Measurements from ENCODE around the gene CCDC83. TPM values are rescaled to one million over a fixed set of nuclear protein-coding genes. Genes with fewer than 3 reads are reported as not detected.

CCDC83 gene
- total RNA-seq = not detected
- not detected for polyA plus RNA-seq
- long read RNA-seq, donor 1 = 0 reads
- long read RNA-seq, donor 2 = 0 reads
- long read RNA-seq, donor 3 = 0 reads
- long read RNA-seq, donor 4 = 0 reads

DNA sequence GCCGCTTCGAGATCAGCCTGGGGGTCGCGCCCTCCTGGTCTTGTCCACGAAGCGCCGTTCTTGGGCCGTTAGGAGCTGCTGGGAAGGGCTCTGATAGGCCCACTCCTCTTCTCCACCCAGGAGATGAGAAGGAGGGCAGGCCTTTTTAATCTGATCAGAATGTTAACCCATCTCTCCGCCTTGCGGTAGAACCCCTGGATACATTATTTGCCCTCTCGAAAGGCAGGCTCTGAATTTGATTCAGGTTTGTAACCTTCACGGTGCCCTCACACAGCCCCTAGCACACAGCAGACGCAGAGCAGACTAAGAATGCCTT, at the start of gene CCDC83:
CCDC83 (plus strand) TSS at position 43 of the 316 bp plus-strand sequence. CDS start 9,741 bp downstream, outside the sequence.
- peak in 1 of 2 donors; percentile 49 for ATAC-seq
- no peak for DNase-seq

DNA sequence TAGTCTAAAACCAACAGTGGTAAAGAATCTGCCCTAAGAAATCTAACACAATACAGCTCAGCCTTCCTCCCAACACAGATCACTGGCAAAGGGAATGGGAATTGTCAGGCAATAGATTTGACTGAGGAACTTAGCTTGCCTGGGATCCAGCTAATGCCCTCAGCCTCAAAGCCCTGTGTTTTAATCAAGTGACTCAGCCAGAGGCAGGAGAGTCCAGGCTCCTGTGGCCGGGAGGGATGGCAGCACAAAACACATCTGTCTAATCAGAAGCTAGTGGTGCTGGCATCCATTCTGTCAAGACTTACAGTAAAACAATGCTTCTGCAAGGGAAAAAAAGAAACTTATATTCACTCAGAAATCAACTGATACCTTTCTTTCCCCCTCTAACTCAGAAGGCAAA, 49.8 kb upstream of the CCDC83 start:
- Histone ChIP-seq H3K27me3 (ENCODE audit: control insufficient read depth, insufficient read depth) (no peaks in the 10 kb centered on the region), H3K9me3 (ENCODE audit: control insufficient read depth, low read length) (no peaks in the 10 kb centered on the region), H3K4me1 (ENCODE audit: control insufficient read depth, insufficient read depth, low read length) (no peaks in the 10 kb centered on the region), H3K4me3 (ENCODE audit: low read length) (no peak overlapping the region), H3K27ac (ENCODE audit: low read length) (no peak overlapping the region)
- ATAC-seq (no peak), DNase-seq (no peak)
- intact Hi-C loops (cut with DNase I) = no loop called here
- 49% methylated on average over 1 of the region's 1 CpG for WGBS

More for the DNA sequence above, at the start of gene CCDC83:
- Histone ChIP-seq H3K27me3 (ENCODE audit: control insufficient read depth, insufficient read depth) (no peaks in the 10 kb centered on the region), H3K4me3 (ENCODE audit: low read length) (peak within 1 kb of the TSS; percentile 44), H3K4me1 (ENCODE audit: control insufficient read depth, insufficient read depth, low read length) (peaks cover 3% of the 10 kb centered on the region), H3K27ac (ENCODE audit: low read length) (peak within 1 kb of the TSS; percentile 68), H3K9me3 (ENCODE audit: control insufficient read depth, low read length) (no peaks in the 10 kb centered on the region)
- intact Hi-C loops (cut with DNase I) = loop anchor here in 1 of 4 donors (10.0 kb wide), 1 partner anchor 440 kb away; no protein-coding TSS in a partner anchor
- 24% methylated on average over 13 of the region's 13 CpGs for WGBS

DNA sequence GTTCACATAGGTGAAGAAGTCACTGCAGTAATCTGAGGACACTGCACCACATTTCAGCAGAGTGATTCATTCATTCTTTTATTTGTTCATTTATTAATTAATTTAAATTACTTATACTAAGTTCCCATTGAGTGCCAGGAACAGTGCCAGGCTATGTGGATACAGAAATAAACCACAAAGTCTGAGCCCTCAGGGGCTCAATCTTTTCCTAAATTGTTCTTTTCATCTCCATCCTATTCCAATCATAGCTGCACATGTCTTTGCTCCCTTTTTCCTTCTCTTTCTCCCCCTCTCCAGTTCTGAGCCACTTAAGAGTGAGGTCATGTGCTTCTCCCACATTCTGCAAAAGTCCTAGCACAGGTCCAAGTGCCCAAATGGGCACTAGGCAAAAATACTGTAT, 49.2 kb upstream of the CCDC83 start:
- no peaks in the 10 kb centered on the region for H3K9me3 ChIP-seq (ENCODE audit: control insufficient read depth, low read length)
- intact Hi-C loops (cut with DNase I) = no loop called here
- H3K27me3 ChIP-seq (ENCODE audit: control insufficient read depth, insufficient read depth) = no peaks in the 10 kb centered on the region
- no peak overlapping the region for H3K27ac ChIP-seq (ENCODE audit: low read length)
- DNase-seq (no peak), ATAC-seq (no peak)
- H3K4me1 ChIP-seq (ENCODE audit: control insufficient read depth, insufficient read depth, low read length) = no peaks in the 10 kb centered on the region
- H3K4me3 ChIP-seq (ENCODE audit: low read length) = no peak overlapping the region

DNA sequence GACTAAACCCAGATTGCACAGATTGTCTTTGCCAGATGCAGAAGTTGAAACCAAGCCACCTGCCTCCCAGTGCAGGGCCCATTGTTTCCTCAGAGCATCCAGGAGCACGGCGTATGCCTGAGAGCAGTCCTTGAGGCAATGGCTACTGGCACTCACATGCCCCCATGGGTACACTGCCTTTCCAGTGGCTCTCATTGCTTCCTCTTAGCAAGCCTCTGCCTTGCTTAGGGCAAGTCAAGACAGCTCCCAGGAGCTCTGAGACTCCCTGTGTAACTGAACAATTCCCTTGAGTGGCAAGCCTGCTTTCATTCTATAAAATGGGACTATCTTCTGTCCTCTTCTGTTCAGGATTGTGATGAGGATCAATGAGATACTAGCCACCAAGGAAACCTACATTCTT, 48.3 kb upstream of the CCDC83 start:
- no peak for ATAC-seq
- H3K4me1 ChIP-seq (ENCODE audit: control insufficient read depth, insufficient read depth, low read length) = no peaks in the 10 kb centered on the region
- H3K27ac ChIP-seq (ENCODE audit: low read length) = no peak overlapping the region
- H3K9me3 ChIP-seq (ENCODE audit: control insufficient read depth, low read length) = no peaks in the 10 kb centered on the region
- H3K4me3 ChIP-seq (ENCODE audit: low read length) = no peak overlapping the region
- DNase-seq = no peak
- intact Hi-C loops (cut with DNase I) = no loop called here
- no peaks in the 10 kb centered on the region for H3K27me3 ChIP-seq (ENCODE audit: control insufficient read depth, insufficient read depth)
- WGBS = 85% methylated on average over 2 of the region's 2 CpGs

DNA sequence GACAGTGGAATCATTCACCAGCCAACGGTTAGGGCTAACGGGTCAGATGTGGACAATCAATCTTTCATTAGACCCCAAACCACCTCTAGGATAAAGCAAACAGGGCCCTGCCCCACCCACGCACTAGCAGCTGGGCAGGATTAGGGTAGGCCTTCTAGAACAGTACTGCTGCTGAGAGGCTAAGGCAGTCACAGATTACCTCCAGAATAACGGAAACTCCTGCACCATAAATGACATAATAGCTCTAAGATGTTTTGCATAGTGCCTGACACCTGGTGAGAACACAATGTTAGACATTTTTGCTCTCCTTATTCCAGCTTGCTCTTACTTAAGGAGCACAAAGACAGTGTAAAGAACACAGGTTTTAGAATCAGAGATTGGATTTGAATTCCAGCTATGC, 46.0 kb upstream of the CCDC83 start:
- intact Hi-C loops (cut with DNase I) = no loop called here
- ATAC-seq (no peak), DNase-seq (peak in 1 of 3 donors; percentile 29)
- Histone ChIP-seq H3K27ac (ENCODE audit: low read length) (no peak overlapping the region), H3K9me3 (ENCODE audit: control insufficient read depth, low read length) (no peaks in the 10 kb centered on the region), H3K27me3 (ENCODE audit: control insufficient read depth, insufficient read depth) (no peaks in the 10 kb centered on the region), H3K4me3 (ENCODE audit: low read length) (no peak overlapping the region), H3K4me1 (ENCODE audit: control insufficient read depth, insufficient read depth, low read length) (no peaks in the 10 kb centered on the region)
- WGBS = 82% methylated on average over 4 of the region's 4 CpGs

DNA sequence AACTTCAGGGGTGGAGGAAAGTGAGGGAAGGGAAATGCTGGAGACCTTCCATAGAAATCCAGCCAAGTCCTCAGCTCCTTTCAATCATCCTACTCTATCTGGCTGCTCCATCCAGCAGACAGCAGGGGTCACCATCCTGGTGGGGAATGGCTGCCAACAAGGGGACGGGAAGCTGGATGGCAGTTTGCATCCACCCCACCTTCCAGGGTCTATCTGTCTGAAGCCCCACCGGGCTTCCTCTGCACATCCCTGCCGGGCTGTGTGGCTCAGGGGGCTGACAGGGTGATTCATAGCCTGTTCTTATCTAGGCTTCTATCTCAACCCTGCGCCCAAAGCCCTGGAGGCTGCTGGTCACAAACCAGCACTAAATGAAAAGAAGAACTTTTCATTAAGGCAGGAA, 45.3 kb upstream of the CCDC83 start:
- no peaks in the 10 kb centered on the region for H3K4me1 ChIP-seq (ENCODE audit: control insufficient read depth, insufficient read depth, low read length)
- peak overlapping the region; percentile 55 for H3K4me3 ChIP-seq (ENCODE audit: low read length)
- no peak overlapping the region for H3K27ac ChIP-seq (ENCODE audit: low read length)
- no peaks in the 10 kb centered on the region for H3K27me3 ChIP-seq (ENCODE audit: control insufficient read depth, insufficient read depth)
- intact Hi-C loops (cut with DNase I) = no loop called here
- DNase-seq (peak; percentile 23 to 46 (median 36)), ATAC-seq (peak in 1 of 2 donors; percentile 7)
- no peaks in the 10 kb centered on the region for H3K9me3 ChIP-seq (ENCODE audit: control insufficient read depth, low read length)
- 16% methylated on average over 4 of the region's 4 CpGs for WGBS

DNA sequence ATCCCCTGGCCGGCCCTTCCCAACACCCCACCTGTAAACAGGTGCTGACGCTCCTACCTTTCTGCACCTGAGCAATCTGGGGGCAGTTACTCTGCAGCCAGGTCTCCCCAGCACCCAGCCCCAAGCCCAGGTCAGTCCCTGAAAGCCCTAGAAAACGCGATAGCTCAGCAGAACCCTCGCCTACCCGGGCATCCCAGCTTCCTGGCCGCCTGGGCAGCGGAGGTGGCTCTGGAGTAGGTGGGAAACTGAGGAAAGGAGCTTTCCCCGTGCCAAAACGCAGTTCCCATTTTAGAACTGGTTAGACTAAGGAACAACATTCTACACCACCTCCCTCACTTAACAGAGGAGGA, 44.7 kb upstream of the CCDC83 start:
- ATAC-seq = no peak
- Histone ChIP-seq H3K27ac (ENCODE audit: low read length) (no peak overlapping the region), H3K27me3 (ENCODE audit: control insufficient read depth, insufficient read depth) (no peaks in the 10 kb centered on the region)

DNA sequence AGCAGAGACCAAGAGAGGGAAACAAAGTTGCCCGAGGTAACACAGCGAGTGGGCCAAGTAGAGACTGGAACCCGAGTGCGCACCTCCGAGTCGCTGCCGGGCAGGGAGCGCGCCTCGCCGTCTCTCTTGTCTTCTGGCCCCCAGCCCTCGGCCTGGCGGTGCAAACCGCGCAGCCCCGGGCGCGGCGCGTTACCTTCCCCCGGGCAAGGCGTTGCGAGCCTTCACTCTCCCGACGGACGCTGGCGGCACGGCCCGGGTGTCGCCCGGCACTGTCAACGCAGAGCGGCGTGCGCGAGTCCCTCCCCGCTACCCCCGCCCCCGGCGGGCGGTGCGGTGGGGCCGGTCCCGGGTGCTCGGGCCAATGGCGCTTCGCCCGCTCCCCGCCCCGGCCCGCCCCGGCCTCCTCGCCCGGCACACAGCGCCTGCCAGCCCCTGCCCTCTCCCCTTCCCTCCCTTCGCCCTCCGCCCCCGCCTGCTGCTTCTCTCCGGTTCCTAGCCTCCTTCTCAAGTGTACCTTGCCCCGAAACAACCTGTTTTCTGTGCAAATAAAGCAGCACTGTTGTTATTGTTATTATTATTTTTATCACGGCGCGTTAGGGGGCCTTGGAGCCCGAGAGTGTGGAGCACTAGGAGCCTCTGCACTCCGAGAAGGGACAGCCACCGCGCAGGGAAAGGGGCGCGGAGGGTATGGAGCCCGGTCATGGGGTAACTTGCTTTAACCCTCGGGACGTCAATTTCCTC, 44.1 kb upstream of the CCDC83 start, which contains the start of gene SYTL2:
SYTL2 (minus strand) TSS at position 271 of the 741 bp plus-strand sequence. CDS start 53,416 bp downstream, outside the sequence.
- peak; percentile 99 to 100 for ATAC-seq
- WGBS = under 1% methylated on average over 72 of the region's 72 CpGs
- intact Hi-C loops (cut with DNase I) = no loop called here

More for the DNA sequence above, 44.7 kb upstream of the CCDC83 start:
- Histone ChIP-seq H3K9me3 (ENCODE audit: control insufficient read depth, low read length) (no peaks in the 10 kb centered on the region), H3K4me1 (ENCODE audit: control insufficient read depth, insufficient read depth, low read length) (no peaks in the 10 kb centered on the region), H3K4me3 (ENCODE audit: low read length) (peak overlapping the region; percentile 55)
- WGBS = 5% methylated on average over 10 of the region's 10 CpGs
- intact Hi-C loops (cut with DNase I) = no loop called here
- DNase-seq = peak in 2 of 3 donors; percentile 34 to 37

DNA sequence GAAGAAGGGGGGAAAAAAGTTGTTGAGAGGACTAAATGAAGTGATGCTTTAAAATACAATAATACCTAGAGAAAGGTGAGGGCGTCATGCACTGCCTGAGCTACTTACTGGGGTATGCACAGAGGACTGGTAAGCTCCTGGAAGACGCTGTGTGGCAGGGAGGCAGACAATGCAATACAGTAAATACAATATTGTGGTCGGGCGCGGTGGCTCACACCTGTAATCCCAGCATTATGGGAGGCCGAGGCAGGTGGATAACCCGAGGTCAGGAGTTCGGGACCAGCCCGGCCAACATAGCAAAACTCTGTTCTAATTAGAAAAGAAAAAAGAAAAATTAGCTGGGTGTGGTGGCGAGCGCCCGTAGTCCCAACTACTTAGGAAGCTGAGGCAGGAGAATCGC, 43.6 kb upstream of the CCDC83 start:
- ATAC-seq (no peak), DNase-seq (peak in 2 of 3 donors; percentile 31 to 44)
- 79% methylated on average over 13 of the region's 13 CpGs for WGBS
- H3K27ac ChIP-seq (ENCODE audit: low read length) = no peak overlapping the region
- peak overlapping the region; percentile 55 for H3K4me3 ChIP-seq (ENCODE audit: low read length)
- H3K4me1 ChIP-seq (ENCODE audit: control insufficient read depth, insufficient read depth, low read length) = no peaks in the 10 kb centered on the region
- intact Hi-C loops (cut with DNase I) = no loop called here
- H3K9me3 ChIP-seq (ENCODE audit: control insufficient read depth, low read length) = no peaks in the 10 kb centered on the region
- no peaks in the 10 kb centered on the region for H3K27me3 ChIP-seq (ENCODE audit: control insufficient read depth, insufficient read depth)

More for the DNA sequence above, 44.1 kb upstream of the CCDC83 start, which contains the start of gene SYTL2:
- Histone ChIP-seq H3K9me3 (ENCODE audit: control insufficient read depth, low read length) (no peaks in the 10 kb centered on the region), H3K4me1 (ENCODE audit: control insufficient read depth, insufficient read depth, low read length) (no peaks in the 10 kb centered on the region), H3K4me3 (ENCODE audit: low read length) (peak within 1 kb of the TSS; percentile 55), H3K27me3 (ENCODE audit: control insufficient read depth, insufficient read depth) (no peaks in the 10 kb centered on the region), H3K27ac (ENCODE audit: low read length) (no peak within 1 kb of the TSS)
- DNase-seq = peak; percentile 78 to 91 (median 90)

DNA sequence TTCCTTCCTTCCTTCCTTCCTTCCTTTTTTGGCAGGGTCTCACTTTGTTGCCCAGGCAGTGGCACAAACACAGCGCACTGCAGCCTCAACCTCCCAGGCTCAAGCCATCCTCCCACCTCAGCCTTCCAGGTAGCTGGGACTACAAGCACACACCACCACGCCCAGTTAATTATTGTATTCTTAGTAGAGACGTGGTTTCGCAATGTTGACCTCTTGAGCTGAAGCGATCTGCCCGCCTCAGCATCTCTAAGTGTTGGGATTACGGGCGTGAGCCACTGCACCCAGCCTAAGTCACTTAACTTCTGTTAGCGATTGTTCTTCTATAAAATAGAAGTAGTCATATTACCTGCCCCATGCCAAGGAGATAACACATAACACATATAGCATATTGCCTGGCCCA, 41.5 kb upstream of the CCDC83 start:
- Histone ChIP-seq H3K27ac (ENCODE audit: low read length) (no peak overlapping the region), H3K9me3 (ENCODE audit: control insufficient read depth, low read length) (no peaks in the 10 kb centered on the region), H3K4me1 (ENCODE audit: control insufficient read depth, insufficient read depth, low read length) (no peaks in the 10 kb centered on the region), H3K27me3 (ENCODE audit: control insufficient read depth, insufficient read depth) (no peaks in the 10 kb centered on the region), H3K4me3 (ENCODE audit: low read length) (no peak overlapping the region)
- DNase-seq (no peak), ATAC-seq (no peak)
- 90% methylated on average over 9 of the region's 9 CpGs for WGBS
- intact Hi-C loops (cut with DNase I) = no loop called here

DNA sequence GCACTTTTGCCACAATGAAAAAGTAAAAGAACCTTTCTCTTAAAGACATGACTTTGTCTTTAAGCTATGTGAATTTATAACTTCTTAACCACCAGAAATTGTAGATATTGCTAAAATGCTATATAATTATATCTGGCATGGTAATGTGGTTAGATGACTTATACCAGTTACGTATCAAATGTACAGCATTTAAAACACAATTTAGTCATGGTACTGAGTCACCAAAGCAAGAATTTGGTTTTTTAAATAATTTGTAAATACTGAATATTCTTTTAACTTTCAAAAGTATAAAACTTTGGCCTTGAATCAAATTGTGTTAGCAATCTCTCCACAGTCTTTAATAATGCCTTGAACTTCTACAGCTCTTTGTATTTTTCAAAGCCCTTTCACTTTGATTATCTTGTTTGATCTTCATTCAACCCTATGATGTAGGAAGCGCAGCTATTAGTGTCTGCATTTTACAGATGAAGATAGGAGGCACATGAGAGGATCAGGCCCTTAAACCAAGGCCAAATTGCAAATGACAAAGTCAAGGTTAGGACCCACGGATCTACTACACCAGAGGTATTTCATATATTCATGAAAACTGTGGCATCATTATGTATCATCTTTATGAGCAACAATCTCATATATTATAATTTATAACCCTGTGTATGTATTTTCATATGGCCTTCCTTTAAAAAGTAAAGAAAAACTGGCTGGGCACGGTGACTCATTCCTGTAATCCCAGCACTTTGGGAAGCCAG, 39.8 kb upstream of the CCDC83 start:
- Histone ChIP-seq H3K27me3 (ENCODE audit: control insufficient read depth, insufficient read depth) (no peaks in the 10 kb centered on the region), H3K4me1 (ENCODE audit: control insufficient read depth, insufficient read depth, low read length) (no peaks in the 10 kb centered on the region), H3K4me3 (ENCODE audit: low read length) (no peak overlapping the region), H3K9me3 (ENCODE audit: control insufficient read depth, low read length) (no peaks in the 10 kb centered on the region), H3K27ac (ENCODE audit: low read length) (no peak overlapping the region)
- intact Hi-C loops (cut with DNase I) = no loop called here
- ATAC-seq = no peak
- DNase-seq = no peak
- 91% methylated on average over 4 of the region's 4 CpGs for WGBS

Data from right cardiac atrium (tissue), 5 donors.